ENCODE results near the gene LRSAM1.

Gene LRSAM1

GRCh38 chr9:127450830-127451607 lies at the start of gene LRSAM1, which contains the start of gene RPL12:
Gene LRSAM1, plus strand, starts transcription at chr9:127451510. Its CDS starts 3,018 bp downstream, at chr9:127454528.
Gene RPL12, minus strand, starts transcription at chr9:127451406. Its CDS starts 89 bp downstream, at chr9:127451317.
- peaks cover 39 to 47% of the 10 kb centered on the region in 2 donors for H3K36me3 ChIP-seq (ENCODE audit: control insufficient read depth in 2 of 2, insufficient read depth in 2 of 2, low read length in 2 of 2)
- H3K4me3 ChIP-seq (ENCODE audit: low read length in 2 of 2) = peak within 1 kb of the TSS; percentile 92 to 93
- H3K27me3 ChIP-seq (ENCODE audit: control insufficient read depth in 1 of 2, insufficient read depth in 2 of 2, low read length in 2 of 2) = no peaks in the 10 kb centered on the region
- H3K4me1 ChIP-seq (ENCODE audit: control insufficient read depth, insufficient read depth, low read length) = peaks cover 35% of the 10 kb centered on the region
- peak within 1 kb of the TSS; percentile 89 for H3K27ac ChIP-seq (ENCODE audit: low read length)
- peak within 1 kb of the TSS; percentile 91 to 93 for H3K9ac ChIP-seq (ENCODE audit: low read length in 2 of 2)
- no peaks in the 10 kb centered on the region for H3K9me3 ChIP-seq (ENCODE audit: control insufficient read depth in 2 of 2, low read length in 2 of 2)

GRCh38 chr9:127402401-127403090 lies 48.8 kb upstream of the LRSAM1 start:
- Histone ChIP-seq H3K9me3 (ENCODE audit: control insufficient read depth in 2 of 2, low read length in 2 of 2) (no peaks in the 10 kb centered on the region), H3K9ac (ENCODE audit: low read length in 2 of 2) (no peak overlapping the region), H3K27me3 (ENCODE audit: control insufficient read depth in 1 of 2, insufficient read depth in 2 of 2, low read length in 2 of 2) (no peaks in the 10 kb centered on the region), H3K4me1 (ENCODE audit: control insufficient read depth, insufficient read depth, low read length) (peaks cover 21% of the 10 kb centered on the region), H3K4me3 (ENCODE audit: low read length in 2 of 2) (no peak overlapping the region), H3K27ac (ENCODE audit: low read length) (no peak overlapping the region), H3K36me3 (ENCODE audit: control insufficient read depth in 2 of 2, insufficient read depth in 2 of 2, low read length in 2 of 2) (peaks cover 29 to 45% of the 10 kb centered on the region in 2 donors)

GRCh38 chr9:127403507-127404192 lies 47.7 kb upstream of the LRSAM1 start:
- Histone ChIP-seq H3K27ac (ENCODE audit: low read length) (no peak overlapping the region), H3K9ac (ENCODE audit: low read length in 2 of 2) (no peak overlapping the region), H3K9me3 (ENCODE audit: control insufficient read depth in 2 of 2, low read length in 2 of 2) (no peaks in the 10 kb centered on the region), H3K36me3 (ENCODE audit: control insufficient read depth in 2 of 2, insufficient read depth in 2 of 2, low read length in 2 of 2) (peaks cover 34 to 45% of the 10 kb centered on the region in 2 donors), H3K4me1 (ENCODE audit: control insufficient read depth, insufficient read depth, low read length) (peaks cover 12% of the 10 kb centered on the region), H3K27me3 (ENCODE audit: control insufficient read depth in 1 of 2, insufficient read depth in 2 of 2, low read length in 2 of 2) (no peaks in the 10 kb centered on the region), H3K4me3 (ENCODE audit: low read length in 2 of 2) (no peak overlapping the region)

- H3K4me3 ChIP-seq (ENCODE audit: low read length in 2 of 2) = no peak overlapping the region
- H3K9ac ChIP-seq (ENCODE audit: low read length in 2 of 2) = no peak overlapping the region
- H3K27ac ChIP-seq (ENCODE audit: low read length) = no peak overlapping the region
- peaks cover 5% of the 10 kb centered on the region for H3K4me1 ChIP-seq (ENCODE audit: control insufficient read depth, insufficient read depth, low read length)
- peaks cover 34 to 45% of the 10 kb centered on the region in 2 donors for H3K36me3 ChIP-seq (ENCODE audit: control insufficient read depth in 2 of 2, insufficient read depth in 2 of 2, low read length in 2 of 2)
- no peaks in the 10 kb centered on the region for H3K27me3 ChIP-seq (ENCODE audit: control insufficient read depth in 1 of 2, insufficient read depth in 2 of 2, low read length in 2 of 2)
- no peaks in the 10 kb centered on the region for H3K9me3 ChIP-seq (ENCODE audit: control insufficient read depth in 2 of 2, low read length in 2 of 2)
Observed at GRCh38 chr9:127404631-127405030, 46.7 kb upstream of the LRSAM1 start.

- Histone ChIP-seq H3K4me3 (ENCODE audit: low read length in 2 of 2) (no peak overlapping the region), H3K9me3 (ENCODE audit: control insufficient read depth in 2 of 2, low read length in 2 of 2) (no peaks in the 10 kb centered on the region), H3K27ac (ENCODE audit: low read length) (no peak overlapping the region), H3K27me3 (ENCODE audit: control insufficient read depth in 1 of 2, insufficient read depth in 2 of 2, low read length in 2 of 2) (no peaks in the 10 kb centered on the region), H3K4me1 (ENCODE audit: control insufficient read depth, insufficient read depth, low read length) (peaks cover 5% of the 10 kb centered on the region), H3K9ac (ENCODE audit: low read length in 2 of 2) (no peak overlapping the region), H3K36me3 (ENCODE audit: control insufficient read depth in 2 of 2, insufficient read depth in 2 of 2, low read length in 2 of 2) (peaks cover 34 to 41% of the 10 kb centered on the region in 2 donors)
Observed at GRCh38 chr9:127405344-127406125, 45.8 kb upstream of the LRSAM1 start.

GRCh38 chr9:127406799-127407491 lies 44.4 kb upstream of the LRSAM1 start:
- H3K9me3 ChIP-seq (ENCODE audit: control insufficient read depth in 2 of 2, low read length in 2 of 2) = no peaks in the 10 kb centered on the region
- H3K27me3 ChIP-seq (ENCODE audit: control insufficient read depth in 1 of 2, insufficient read depth in 2 of 2, low read length in 2 of 2) = no peaks in the 10 kb centered on the region
- peaks cover 5% of the 10 kb centered on the region for H3K4me1 ChIP-seq (ENCODE audit: control insufficient read depth, insufficient read depth, low read length)
- H3K27ac ChIP-seq (ENCODE audit: low read length) = no peak overlapping the region
- H3K36me3 ChIP-seq (ENCODE audit: control insufficient read depth in 2 of 2, insufficient read depth in 2 of 2, low read length in 2 of 2) = peaks cover 34 to 36% of the 10 kb centered on the region in 2 donors
- H3K9ac ChIP-seq (ENCODE audit: low read length in 2 of 2) = no peak overlapping the region
- no peak overlapping the region for H3K4me3 ChIP-seq (ENCODE audit: low read length in 2 of 2)

- no peak overlapping the region for H3K9ac ChIP-seq (ENCODE audit: low read length in 2 of 2)
- H3K36me3 ChIP-seq (ENCODE audit: control insufficient read depth in 2 of 2, insufficient read depth in 2 of 2, low read length in 2 of 2) = peaks cover 31 to 34% of the 10 kb centered on the region in 2 donors
- no peak overlapping the region for H3K27ac ChIP-seq (ENCODE audit: low read length)
- H3K27me3 ChIP-seq (ENCODE audit: control insufficient read depth in 1 of 2, insufficient read depth in 2 of 2, low read length in 2 of 2) = no peaks in the 10 kb centered on the region
- H3K9me3 ChIP-seq (ENCODE audit: control insufficient read depth in 2 of 2, low read length in 2 of 2) = no peaks in the 10 kb centered on the region
- H3K4me1 ChIP-seq (ENCODE audit: control insufficient read depth, insufficient read depth, low read length) = peaks cover 5% of the 10 kb centered on the region
- H3K4me3 ChIP-seq (ENCODE audit: low read length in 2 of 2) = no peak overlapping the region
Observed at GRCh38 chr9:127407492-127407843, 43.8 kb upstream of the LRSAM1 start.

GRCh38 chr9:127411122-127411521 lies 40.2 kb upstream of the LRSAM1 start:
- Histone ChIP-seq H3K9me3 (ENCODE audit: control insufficient read depth in 2 of 2, low read length in 2 of 2) (no peaks in the 10 kb centered on the region), H3K9ac (ENCODE audit: low read length in 2 of 2) (no peak overlapping the region), H3K27ac (ENCODE audit: low read length) (no peak overlapping the region), H3K4me1 (ENCODE audit: control insufficient read depth, insufficient read depth, low read length) (peaks cover 11% of the 10 kb centered on the region), H3K36me3 (ENCODE audit: control insufficient read depth in 2 of 2, insufficient read depth in 2 of 2, low read length in 2 of 2) (peaks cover 6 to 15% of the 10 kb centered on the region in 2 donors), H3K27me3 (ENCODE audit: control insufficient read depth in 1 of 2, insufficient read depth in 2 of 2, low read length in 2 of 2) (no peaks in the 10 kb centered on the region), H3K4me3 (ENCODE audit: low read length in 2 of 2) (no peak overlapping the region)

- Histone ChIP-seq H3K36me3 (ENCODE audit: control insufficient read depth in 2 of 2, insufficient read depth in 2 of 2, low read length in 2 of 2) (peaks cover 0 to 2% of the 10 kb centered on the region in 2 donors), H3K9me3 (ENCODE audit: control insufficient read depth in 2 of 2, low read length in 2 of 2) (no peaks in the 10 kb centered on the region), H3K27me3 (ENCODE audit: control insufficient read depth in 1 of 2, insufficient read depth in 2 of 2, low read length in 2 of 2) (no peaks in the 10 kb centered on the region), H3K9ac (ENCODE audit: low read length in 2 of 2) (no peak overlapping the region), H3K4me3 (ENCODE audit: low read length in 2 of 2) (no peak overlapping the region), H3K27ac (ENCODE audit: low read length) (peak overlapping the region; percentile 41), H3K4me1 (ENCODE audit: control insufficient read depth, insufficient read depth, low read length) (peaks cover 14% of the 10 kb centered on the region)
Observed at GRCh38 chr9:127415141-127415540, 36.2 kb upstream of the LRSAM1 start.

- H3K36me3 ChIP-seq (ENCODE audit: control insufficient read depth in 2 of 2, insufficient read depth in 2 of 2, low read length in 2 of 2) = peaks cover 0 to 2% of the 10 kb centered on the region in 2 donors
- no peaks in the 10 kb centered on the region for H3K9me3 ChIP-seq (ENCODE audit: control insufficient read depth in 2 of 2, low read length in 2 of 2)
- H3K4me3 ChIP-seq (ENCODE audit: low read length in 2 of 2) = no peak overlapping the region
- no peaks in the 10 kb centered on the region for H3K27me3 ChIP-seq (ENCODE audit: control insufficient read depth in 1 of 2, insufficient read depth in 2 of 2, low read length in 2 of 2)
- no peak overlapping the region for H3K9ac ChIP-seq (ENCODE audit: low read length in 2 of 2)
- no peak overlapping the region for H3K27ac ChIP-seq (ENCODE audit: low read length)
- peaks cover 14% of the 10 kb centered on the region for H3K4me1 ChIP-seq (ENCODE audit: control insufficient read depth, insufficient read depth, low read length)
Observed at GRCh38 chr9:127415657-127416056, 35.7 kb upstream of the LRSAM1 start.
